Measurements from ENCODE around the gene SMG5. TPM values are rescaled to one million over a fixed set of nuclear protein-coding genes. Genes with fewer than 3 reads are reported as not detected.
A peak's percentile ranks its signal among the peaks of the same experiment; 100 is the strongest.

The SMG5 gene
- polyA plus RNA-seq, 3 donors = 4.4 to 72.4 (median 7.0) TPM

- H3K4me3 ChIP-seq (replicated peaks in 1 of 3; ENCODE audit: low read depth in 2 of 3, low read length in 3 of 3) = no peak overlapping the region
- H4K20me1 ChIP-seq (ENCODE audit: insufficient read depth, low read length) = no peaks in the 10 kb centered on the region
- Mint-ChIP-seq H3K4me3 (no peak overlapping the region), H3K27me3 (ENCODE audit: low read depth in 3 of 3) (peaks cover 0 to 3% (median 2%) of the 10 kb centered on the region in 3 donors), H3K4me1 (no peaks in the 10 kb centered on the region), H3K9me3 (no peaks in the 10 kb centered on the region), H3K36me3 (peaks cover 71 to 89% of the 10 kb centered on the region in 2 donors), H3K27ac (peak overlapping the region in 1 of 7 donors; percentile 41)
- no peak overlapping the region for H3K4me2 ChIP-seq (replicated peaks; ENCODE audit: extremely low read depth, low read length, poor library complexity, severe bottlenecking)
- H3K4me1 ChIP-seq (ENCODE audit: control insufficient read depth in 1 of 2, insufficient read depth in 2 of 2, low read length in 2 of 2) = no peaks in the 10 kb centered on the region
- H3K27ac ChIP-seq (ENCODE audit: low read depth in 1 of 2, low read length in 2 of 2) = no peak overlapping the region
- no peak for DNase-seq
- intact Hi-C loops (cut with micrococcal nuclease) = no loop called here
- 97% methylated on average over 12 of the region's 12 CpGs for WGBS (ENCODE audit: insufficient coverage)
- H3K27me3 ChIP-seq (ENCODE audit: control insufficient read depth in 2 of 2, insufficient read depth in 2 of 2, low read length in 2 of 2) = no peaks in the 10 kb centered on the region
- no peak for TF ChIP-seq CTCF (IDR thresholded peaks at IDR 0.05)
- H3K36me3 ChIP-seq (replicated peaks in 1 of 2; ENCODE audit: control insufficient read depth in 1 of 2, insufficient read depth in 2 of 2, low read length in 2 of 2) = peaks cover 61 to 88% of the 10 kb centered on the region in 2 donors
- no peaks in the 10 kb centered on the region for H3K9me3 ChIP-seq (replicated peaks in 1 of 2; ENCODE audit: control insufficient read depth in 1 of 2, insufficient read depth in 1 of 2, low read length in 2 of 2)
- H3K9ac ChIP-seq (ENCODE audit: insufficient read depth, low read length, poor library complexity, severe bottlenecking) = no peak overlapping the region
- no peak overlapping the region for H2AFZ ChIP-seq (ENCODE audit: insufficient read depth, low read depth, low read length, poor library complexity, severe bottlenecking)
- no peaks in the 10 kb centered on the region for H3K79me2 ChIP-seq (ENCODE audit: insufficient read depth, low read length)
Measured at GRCh38 chr1:156236164-156236563, 46.5 kb downstream of the SMG5 start.

DNA sequence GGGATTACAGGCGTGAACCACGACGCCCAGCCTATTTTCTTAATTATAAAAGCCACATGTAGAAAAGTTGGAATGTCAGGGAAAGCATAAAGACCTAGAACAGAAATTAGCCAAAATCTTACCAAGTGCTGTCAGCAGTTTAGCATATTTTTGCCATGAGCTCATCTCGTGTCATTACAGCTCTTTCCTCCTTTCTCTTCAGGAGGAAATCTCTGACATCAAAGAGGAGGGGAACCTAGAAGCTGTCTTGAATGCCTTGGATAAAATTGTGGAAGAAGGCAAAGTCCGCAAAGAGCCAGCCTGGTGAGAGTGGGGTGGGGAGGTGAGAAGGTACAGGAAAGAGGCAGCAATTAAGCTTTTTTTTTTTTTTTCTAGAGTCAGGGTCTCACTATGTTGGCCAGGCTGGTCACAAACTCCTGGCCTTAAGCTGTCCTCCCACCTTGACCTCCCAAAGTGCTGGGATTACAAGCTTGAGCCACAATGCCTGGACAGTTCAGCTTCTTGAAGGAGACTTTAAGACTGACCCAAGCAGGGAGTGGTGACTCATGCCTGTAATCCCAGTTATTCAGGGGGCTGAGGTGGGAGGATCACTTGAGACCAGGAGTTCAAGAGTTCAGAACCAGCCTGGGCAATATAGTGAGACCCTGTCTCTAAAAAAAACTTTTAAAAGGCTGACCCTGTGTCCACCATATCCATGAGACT is 49.0 kb downstream of the SMG5 start:
- Mint-ChIP-seq H3K4me1 (no peaks in the 10 kb centered on the region), H3K9me3 (peaks cover 0 to 1% (median 0%) of the 10 kb centered on the region in 7 donors), H3K4me3 (no peak overlapping the region), H3K27me3 (ENCODE audit: low read depth in 3 of 3) (peaks cover 0 to 3% (median 0%) of the 10 kb centered on the region in 3 donors), H3K27ac (peak overlapping the region in 3 of 7 donors; percentile 26 to 53 (median 28)), H3K36me3 (peaks cover 61 to 86% of the 10 kb centered on the region in 2 donors)
- whole genome bisulfite sequencing (ENCODE audit: insufficient coverage) = 100% methylated on average over 1 of the region's 5 CpGs
- Histone ChIP-seq H3K9ac (ENCODE audit: insufficient read depth, low read length, poor library complexity, severe bottlenecking) (no peak overlapping the region), H4K20me1 (ENCODE audit: insufficient read depth, low read length) (no peaks in the 10 kb centered on the region), H3K4me1 (ENCODE audit: control insufficient read depth in 1 of 2, insufficient read depth in 2 of 2, low read length in 2 of 2) (no peaks in the 10 kb centered on the region), H3K4me2 (replicated peaks; ENCODE audit: extremely low read depth, low read length, poor library complexity, severe bottlenecking) (no peak overlapping the region), H2AFZ (ENCODE audit: insufficient read depth, low read depth, low read length, poor library complexity, severe bottlenecking) (no peak overlapping the region), H3K27me3 (ENCODE audit: control insufficient read depth in 2 of 2, insufficient read depth in 2 of 2, low read length in 2 of 2) (no peaks in the 10 kb centered on the region), H3K36me3 (replicated peaks in 1 of 2; ENCODE audit: control insufficient read depth in 1 of 2, insufficient read depth in 2 of 2, low read length in 2 of 2) (peaks cover 50 to 87% of the 10 kb centered on the region in 2 donors), H3K27ac (ENCODE audit: low read depth in 1 of 2, low read length in 2 of 2) (no peak overlapping the region), H3K79me2 (ENCODE audit: insufficient read depth, low read length) (no peaks in the 10 kb centered on the region), H3K9me3 (replicated peaks in 1 of 2; ENCODE audit: control insufficient read depth in 1 of 2, insufficient read depth in 1 of 2, low read length in 2 of 2) (no peaks in the 10 kb centered on the region), H3K4me3 (replicated peaks in 1 of 3; ENCODE audit: low read depth in 2 of 3, low read length in 3 of 3) (no peak overlapping the region)
- no peak for TF ChIP-seq CTCF (IDR thresholded peaks at IDR 0.05)
- intact Hi-C loops (cut with micrococcal nuclease) = no loop called here
- no peak for DNase-seq

Data from CD14-positive monocyte (primary cell).